Colonic mucosa (tissue), 4 donors: Measurements from ENCODE around the gene LNX1. TPM values are rescaled to one million over a fixed set of nuclear protein-coding genes. Genes with fewer than 3 reads are reported as not detected.

Source experiments
- DNase-seq: peaks from one replicate; pipeline ENCODE4 v3.0.0-alpha.2; 2020
- H3K27ac ChIP-seq: fragments of 200-600 bp; one replicate; pipeline ENCODE4 v1.8.0; 2021
- H3K27me3 ChIP-seq: fragments of 200-600 bp; one replicate; pipeline ENCODE4 v1.8.0; 2021
- H3K36me3 ChIP-seq: fragments of 200-600 bp; one replicate; pipeline ENCODE4 v1.8.0; 2021
- H3K4me1 ChIP-seq: fragments of 200-600 bp; one replicate; pipeline ENCODE4 v1.8.0; 2021; ENCODE audit warnings: mild to moderate bottlenecking
- H3K4me3 ChIP-seq: fragments of 200-600 bp; one replicate; pipeline ENCODE4 v1.8.0; 2021
- H3K9ac ChIP-seq, 2 donors: one replicate each; pipeline ENCODE4 v1.7.0; 2013; ENCODE audit warnings: control low read depth in 2 of 2, low read depth in 2 of 2, low read length in 2 of 2
- H3K9me3 ChIP-seq: fragments of 200-600 bp; one replicate; pipeline ENCODE4 v1.8.0; 2021
- CTCF ChIP-seq: fragments of 200-600 bp; IDR thresholded peaks from one replicate; pipeline ENCODE4 v1.8.0; 2022; ENCODE audit warnings: antibody characterized with exemption, mild to moderate bottlenecking
- intact Hi-C: fragments of 100-400 bp; cut with DNase I; formaldehyde crosslinking; loops from one replicate; pipeline ENCODE4 v1.14.1; 2022
- total RNA-seq, 2 donors: library from RNA; stranded (reverse); fragmentation: NEBNext Ultra II Directional in 1 of 2; extraction: Animal tissue kit (Norgen Biotek cat#: 25700) in 1 of 2; gene quantifications; one replicate each; pipeline ENCODE4 v1.2.1, GENCODE V29; 2021
- donor health status: healthy.
- donor health status: DM: no; HTN: no; CAD: no.
- donor health status: DM: no; HTN: no; CAD: no.

Gene LNX1
- total RNA-seq, 2 donors from 2014 or later: 9.7 to 25.0 TPM

GRCh38 chr4:53556651-53557050 is 34.6 kb downstream of the LNX1 start:
- intact Hi-C loops: loop anchor here (10.0 kb wide), 1 partner anchor 62 kb away; no protein-coding TSS in a partner anchor
- Histone ChIP-seq H3K4me1 (no peaks in the 10 kb centered on the region), H3K27me3 (no peaks in the 10 kb centered on the region), H3K9ac (no peak overlapping the region), H3K9me3 (no peaks in the 10 kb centered on the region), H3K27ac (no peak overlapping the region), H3K36me3 (no peaks in the 10 kb centered on the region), H3K4me3 (no peak overlapping the region)
- DNase-seq: no peak
- no peak for TF ChIP-seq CTCF

- TF ChIP-seq CTCF: no peak
- no peak overlapping the region for H3K4me3 ChIP-seq
- H3K27me3 ChIP-seq: no peaks in the 10 kb centered on the region
- H3K9me3 ChIP-seq: no peaks in the 10 kb centered on the region
- H3K27ac ChIP-seq: no peak overlapping the region
- intact Hi-C loops: loop anchor here (10.0 kb wide), 1 partner anchor 59 kb away; no protein-coding TSS in a partner anchor
- no peak overlapping the region for H3K9ac ChIP-seq
- no peak for DNase-seq
- H3K4me1 ChIP-seq: no peaks in the 10 kb centered on the region
- H3K36me3 ChIP-seq: no peaks in the 10 kb centered on the region
These were observed 37.6 kb downstream of the LNX1 start for GRCh38 chr4:53553486-53554210.

GRCh38 chr4:53552711-53553110 is 38.6 kb downstream of the LNX1 start:
- Histone ChIP-seq H3K9ac (no peak overlapping the region), H3K27me3 (no peaks in the 10 kb centered on the region), H3K27ac (no peak overlapping the region), H3K4me1 (no peaks in the 10 kb centered on the region), H3K9me3 (no peaks in the 10 kb centered on the region), H3K36me3 (no peaks in the 10 kb centered on the region), H3K4me3 (no peak overlapping the region)
- intact Hi-C loops: loop anchor here (10.0 kb wide), 1 partner anchor 58 kb away; no protein-coding TSS in a partner anchor
- TF ChIP-seq CTCF: no peak
- no peak for DNase-seq

GRCh38 chr4:53551958-53552357 is 39.3 kb downstream of the LNX1 start:
- DNase-seq: no peak
- Histone ChIP-seq H3K4me3 (no peak overlapping the region), H3K9me3 (no peaks in the 10 kb centered on the region), H3K27ac (no peak overlapping the region), H3K27me3 (no peaks in the 10 kb centered on the region), H3K36me3 (no peaks in the 10 kb centered on the region), H3K4me1 (no peaks in the 10 kb centered on the region), H3K9ac (no peak overlapping the region)
- TF ChIP-seq CTCF: no peak
- intact Hi-C loops: loop anchor here (10.0 kb wide), 1 partner anchor 57 kb away; no protein-coding TSS in a partner anchor

- no peak overlapping the region for H3K27ac ChIP-seq
- no peak overlapping the region for H3K4me3 ChIP-seq
- no peak for DNase-seq
- no peak for TF ChIP-seq CTCF
- H3K9ac ChIP-seq: no peak overlapping the region
- H3K36me3 ChIP-seq: no peaks in the 10 kb centered on the region
- H3K4me1 ChIP-seq: no peaks in the 10 kb centered on the region
- H3K27me3 ChIP-seq: no peaks in the 10 kb centered on the region
- no peaks in the 10 kb centered on the region for H3K9me3 ChIP-seq
- intact Hi-C loops: loop anchor here (10.0 kb wide), 1 partner anchor 57 kb away; no protein-coding TSS in a partner anchor
These were observed 39.9 kb downstream of the LNX1 start for GRCh38 chr4:53551281-53551864.
